ENCODE measurements around the gene TYK2.
A peak's percentile ranks its signal among the peaks of the same experiment; 100 is the strongest.

DNA sequence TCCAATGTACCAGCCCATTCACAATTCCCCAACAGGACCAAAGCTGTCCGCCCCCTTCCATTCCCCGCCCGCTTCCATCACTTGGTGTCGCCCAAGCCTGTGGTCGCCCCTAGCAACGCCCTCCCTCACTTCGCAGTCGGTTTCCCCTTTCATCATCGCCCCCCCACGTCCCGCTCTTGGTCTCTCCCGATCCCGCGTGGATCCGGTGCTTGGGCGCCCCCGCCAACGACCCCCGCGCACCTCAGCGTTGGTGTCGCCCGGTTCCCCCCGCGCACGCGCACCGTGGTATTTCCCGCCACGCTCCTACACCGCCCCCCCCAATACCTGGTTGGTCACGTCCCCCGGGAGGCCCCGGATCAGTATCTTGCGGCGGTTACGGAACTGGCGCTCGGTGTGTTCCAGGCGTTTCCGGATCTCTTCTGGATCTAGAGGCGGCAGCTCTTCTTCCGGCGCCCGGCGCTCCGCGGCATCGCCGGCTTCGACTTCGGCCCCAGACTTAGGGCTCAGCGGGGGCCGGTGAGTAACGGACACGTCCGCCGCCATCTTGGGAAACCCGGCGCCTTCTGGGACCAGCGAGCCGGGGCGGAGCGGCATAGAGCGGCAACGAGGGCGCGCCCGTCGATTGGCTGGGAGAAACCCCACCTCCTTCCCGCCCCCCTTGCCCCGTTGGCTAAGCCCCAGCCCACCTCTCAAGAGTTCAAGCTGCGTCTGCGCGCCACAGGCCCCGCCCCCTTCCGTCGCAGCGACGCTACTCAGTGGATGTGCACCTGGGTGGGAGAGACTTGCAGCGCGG is 47.2 kb downstream of the TYK2 start, which contains the start of gene RAVER1:
- TF ChIP-seq POLR2A (IDR thresholded peaks at IDR 0.05) = peak; percentile 65 to 85
- TF ChIP-seq, protein P1, sequence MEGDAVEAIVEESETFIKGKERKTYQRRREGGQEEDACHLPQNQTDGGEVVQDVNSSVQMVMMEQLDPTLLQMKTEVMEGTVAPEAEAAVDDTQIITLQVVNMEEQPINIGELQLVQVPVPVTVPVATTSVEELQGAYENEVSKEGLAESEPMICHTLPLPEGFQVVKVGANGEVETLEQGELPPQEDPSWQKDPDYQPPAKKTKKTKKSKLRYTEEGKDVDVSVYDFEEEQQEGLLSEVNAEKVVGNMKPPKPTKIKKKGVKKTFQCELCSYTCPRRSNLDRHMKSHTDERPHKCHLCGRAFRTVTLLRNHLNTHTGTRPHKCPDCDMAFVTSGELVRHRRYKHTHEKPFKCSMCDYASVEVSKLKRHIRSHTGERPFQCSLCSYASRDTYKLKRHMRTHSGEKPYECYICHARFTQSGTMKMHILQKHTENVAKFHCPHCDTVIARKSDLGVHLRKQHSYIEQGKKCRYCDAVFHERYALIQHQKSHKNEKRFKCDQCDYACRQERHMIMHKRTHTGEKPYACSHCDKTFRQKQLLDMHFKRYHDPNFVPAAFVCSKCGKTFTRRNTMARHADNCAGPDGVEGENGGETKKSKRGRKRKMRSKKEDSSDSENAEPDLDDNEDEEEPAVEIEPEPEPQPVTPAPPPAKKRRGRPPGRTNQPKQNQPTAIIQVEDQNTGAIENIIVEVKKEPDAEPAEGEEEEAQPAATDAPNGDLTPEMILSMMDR (IDR thresholded peaks at IDR 0.05) = no peak
